Loucy (cell line): ENCODE measurements around the gene CAMK2A.

ENCODE experiments used
- H2AFZ ChIP-seq: fragments of 200-600 bp; sonication (generic); 2 replicates; pipeline ENCODE4 v1.6.0; 2016; ENCODE audit warnings: antibody characterized with exemption, mild to moderate bottlenecking, low read length, moderate library complexity
- H3F3A ChIP-seq: fragments of 200-600 bp; 2 replicates; pipeline ENCODE4 v1.6.0; 2016; ENCODE audit warnings: antibody characterized with exemption, low read depth, mild to moderate bottlenecking
- H3K27me3 ChIP-seq: fragments of 200-600 bp; sonication (generic); 2 replicates; pipeline ENCODE4 v1.6.1; 2014; ENCODE audit warnings: low read length, mild to moderate bottlenecking; ENCODE audit not compliant: insufficient read depth, poor library complexity, severe bottlenecking
- H3K36me3 ChIP-seq: fragments of 200-600 bp; sonication (generic); 2 replicates; pipeline ENCODE4 v1.6.1; 2016; ENCODE audit warnings: low read length; ENCODE audit not compliant: insufficient read depth
- H3K4me1 ChIP-seq: fragments of 200-600 bp; sonication (generic); 2 replicates; pipeline ENCODE4 v1.5.1; 2014; ENCODE audit warnings: low read length, mild to moderate bottlenecking; ENCODE audit not compliant: insufficient read depth, poor library complexity, severe bottlenecking
- H3K4me2 ChIP-seq: fragments of 200-600 bp; sonication (generic); 2 replicates; pipeline ENCODE4 v1.6.0; 2014; ENCODE audit warnings: antibody characterized with exemption, low read length, low read depth, mild to moderate bottlenecking; ENCODE audit not compliant: poor library complexity, severe bottlenecking
- H3K4me3 ChIP-seq: fragments of 200-600 bp; sonication (generic); 2 replicates; pipeline ENCODE4 v1.5.1; 2014; ENCODE audit warnings: low read length, mild to moderate bottlenecking, mixed read lengths; ENCODE audit not compliant: poor library complexity, severe bottlenecking
- H3K79me2 ChIP-seq: fragments of 200-600 bp; sonication (generic); 2 replicates; pipeline ENCODE4 v1.6.1; 2014; ENCODE audit warnings: low read length; ENCODE audit not compliant: insufficient read depth
- H3K9ac ChIP-seq: fragments of 200-600 bp; sonication (generic); 2 replicates; pipeline ENCODE4 v1.6.0; 2014; ENCODE audit warnings: mild to moderate bottlenecking, low read depth, low read length, moderate library complexity; ENCODE audit not compliant: poor library complexity, severe bottlenecking
- H3K9me2 ChIP-seq: fragments of 200-600 bp; sonication (generic); replicated peaks from 2 replicates; pipeline ENCODE4 v1.6.1; 2016; ENCODE audit warnings: low read depth, low read length, mixed read lengths
- H3K9me3 ChIP-seq: fragments of 200-600 bp; sonication (generic); 2 replicates; pipeline ENCODE4 v1.6.1; 2014; ENCODE audit warnings: mild to moderate bottlenecking, antibody characterized with exemption, low read length, low read depth; ENCODE audit not compliant: insufficient read depth
- H4K20me1 ChIP-seq: fragments of 200-600 bp; sonication (generic); 2 replicates; pipeline ENCODE4 v1.6.0; 2014; ENCODE audit warnings: antibody characterized with exemption, low read length, mild to moderate bottlenecking; ENCODE audit not compliant: insufficient read depth, poor library complexity, severe bottlenecking
- EZH2phosphoT487 ChIP-seq: fragments of 200-600 bp; IDR thresholded peaks from 2 replicates; pipeline ENCODE4 v1.6.1; 2018; ENCODE audit warnings: antibody characterized with exemption, mild to moderate bottlenecking, moderate library complexity, borderline replicate concordance
- TF ChIP-seq, protein P1 (sequence below): fragments of 200-600 bp; sonication (generic); conservative IDR thresholded peaks from 2 replicates; pipeline ENCODE4 v1.5.1; 2014; ENCODE audit warnings: mild to moderate bottlenecking, antibody characterized with exemption, low read length

Gene CAMK2A

GRCh38 chr5:150335778-150336177, 46.2 kb upstream of the CAMK2A start:
- TF ChIP-seq EZH2phosphoT487: no peak
- TF ChIP-seq, protein P1, sequence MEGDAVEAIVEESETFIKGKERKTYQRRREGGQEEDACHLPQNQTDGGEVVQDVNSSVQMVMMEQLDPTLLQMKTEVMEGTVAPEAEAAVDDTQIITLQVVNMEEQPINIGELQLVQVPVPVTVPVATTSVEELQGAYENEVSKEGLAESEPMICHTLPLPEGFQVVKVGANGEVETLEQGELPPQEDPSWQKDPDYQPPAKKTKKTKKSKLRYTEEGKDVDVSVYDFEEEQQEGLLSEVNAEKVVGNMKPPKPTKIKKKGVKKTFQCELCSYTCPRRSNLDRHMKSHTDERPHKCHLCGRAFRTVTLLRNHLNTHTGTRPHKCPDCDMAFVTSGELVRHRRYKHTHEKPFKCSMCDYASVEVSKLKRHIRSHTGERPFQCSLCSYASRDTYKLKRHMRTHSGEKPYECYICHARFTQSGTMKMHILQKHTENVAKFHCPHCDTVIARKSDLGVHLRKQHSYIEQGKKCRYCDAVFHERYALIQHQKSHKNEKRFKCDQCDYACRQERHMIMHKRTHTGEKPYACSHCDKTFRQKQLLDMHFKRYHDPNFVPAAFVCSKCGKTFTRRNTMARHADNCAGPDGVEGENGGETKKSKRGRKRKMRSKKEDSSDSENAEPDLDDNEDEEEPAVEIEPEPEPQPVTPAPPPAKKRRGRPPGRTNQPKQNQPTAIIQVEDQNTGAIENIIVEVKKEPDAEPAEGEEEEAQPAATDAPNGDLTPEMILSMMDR: no peak
- H3K9ac ChIP-seq: no peak overlapping the region

GRCh38 chr5:150333400-150333799, 43.8 kb upstream of the CAMK2A start:
- Histone ChIP-seq H3K4me3 (no peak overlapping the region), H3K36me3 (no peaks in the 10 kb centered on the region), H4K20me1 (no peaks in the 10 kb centered on the region), H3K4me2 (no peak overlapping the region), H3K27me3 (no peaks in the 10 kb centered on the region), H3F3A (no peaks in the 10 kb centered on the region), H2AFZ (no peak overlapping the region), H3K4me1 (no peaks in the 10 kb centered on the region), H3K9ac (no peak overlapping the region), H3K9me3 (no peaks in the 10 kb centered on the region), H3K79me2 (no peaks in the 10 kb centered on the region), H3K9me2 (no peaks in the 10 kb centered on the region)
- no peak for TF ChIP-seq EZH2phosphoT487
- TF ChIP-seq, protein P1: no peak

More at GRCh38 chr5:150335778-150336177, 46.2 kb upstream of the CAMK2A start:
- Histone ChIP-seq H3K79me2 (no peaks in the 10 kb centered on the region), H3K36me3 (no peaks in the 10 kb centered on the region), H3K4me1 (no peaks in the 10 kb centered on the region), H3K4me2 (no peak overlapping the region), H2AFZ (no peak overlapping the region), H3K4me3 (no peak overlapping the region), H3K9me2 (no peaks in the 10 kb centered on the region), H4K20me1 (no peaks in the 10 kb centered on the region), H3K9me3 (no peaks in the 10 kb centered on the region), H3F3A (no peaks in the 10 kb centered on the region), H3K27me3 (no peaks in the 10 kb centered on the region)

DNA sequence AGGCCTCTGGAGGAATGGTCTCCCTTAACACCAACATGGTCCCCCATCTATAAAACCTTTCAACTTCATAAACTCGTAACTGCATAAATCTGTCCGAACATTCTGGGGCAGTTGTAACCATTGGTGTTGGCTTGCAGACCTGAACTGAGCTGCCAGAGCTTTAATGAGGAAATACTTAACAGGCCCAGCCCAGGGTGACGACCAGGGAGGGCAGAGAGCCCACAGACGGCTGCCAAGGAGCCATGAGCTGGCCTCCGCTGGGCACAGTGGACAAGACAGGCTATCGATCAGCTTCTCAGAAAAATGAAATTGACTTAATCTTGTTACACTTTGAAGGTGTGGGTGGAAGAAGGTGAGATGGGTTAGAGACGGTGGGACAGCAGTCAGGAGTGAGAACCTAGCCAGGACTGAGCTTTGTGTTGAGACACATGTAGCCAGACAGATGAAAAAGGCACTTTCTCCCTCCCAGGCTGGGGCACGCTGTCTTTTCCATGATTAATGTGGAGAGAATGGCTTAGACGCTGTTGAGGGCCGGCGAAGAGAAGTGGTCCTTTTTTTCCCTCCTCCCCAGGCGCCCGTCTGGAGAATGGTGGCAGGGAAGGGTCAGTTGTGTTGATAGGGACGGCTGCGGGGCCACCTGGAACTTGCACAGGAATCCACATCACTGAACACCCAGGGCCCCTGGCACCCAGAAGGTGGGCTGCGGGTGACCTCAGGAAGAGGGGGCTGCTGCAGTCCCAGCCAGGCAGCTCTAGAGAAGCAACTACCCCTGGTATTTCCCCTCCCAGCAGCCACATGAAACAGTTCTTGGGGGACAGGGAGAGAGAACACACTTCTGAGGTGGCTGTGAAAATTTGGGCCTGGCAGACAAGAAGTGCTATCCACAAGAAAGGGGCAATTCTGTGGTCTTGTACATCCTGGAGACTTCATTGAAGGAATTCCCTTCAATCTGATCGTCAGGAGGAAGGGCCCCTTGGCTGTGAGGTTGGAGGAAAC, 40.6 kb upstream of the CAMK2A start:
- H3K79me2 ChIP-seq: no peaks in the 10 kb centered on the region
- H3K4me1 ChIP-seq: no peaks in the 10 kb centered on the region
- H3K9ac ChIP-seq: no peak overlapping the region
- H3K27me3 ChIP-seq: no peaks in the 10 kb centered on the region
- H3K4me2 ChIP-seq: no peak overlapping the region
- H3K4me3 ChIP-seq: no peak overlapping the region
- no peak for TF ChIP-seq EZH2phosphoT487
- TF ChIP-seq, protein P1: no peak
- no peaks in the 10 kb centered on the region for H3F3A ChIP-seq
- no peak overlapping the region for H2AFZ ChIP-seq
- H3K9me3 ChIP-seq: no peaks in the 10 kb centered on the region
- no peaks in the 10 kb centered on the region for H4K20me1 ChIP-seq
- no peaks in the 10 kb centered on the region for H3K9me2 ChIP-seq
- H3K36me3 ChIP-seq: no peaks in the 10 kb centered on the region
